Common myeloid progenitor, CD34-positive (primary cell): ENCODE data around the gene SORT1.

ENCODE experiments used
- CTCF ChIA-PET: fragments of 350-600 bp; sonication (Branson Sonifier 250); formaldehyde crosslinking; loops from one replicate; lab custom pipeline; 2021; ENCODE audit warnings: antibody characterized with exemption; lab: Charles Lee
- POLR2A ChIA-PET: fragments of 350-600 bp; sonication (Branson Sonifier 250); formaldehyde crosslinking; loops from one replicate; lab custom pipeline; 2021; ENCODE audit warnings: antibody characterized with exemption; lab: Charles Lee
- DNase-seq, 3 donors: peaks; one replicate each; pipeline versions ENCODE4 v3.0.0 to v3.0.0-alpha.2; 2013
- H3K27ac ChIP-seq, 2 experiments: 1 replicate in 1 of 2; 2 replicates in 1 of 2; pipeline ENCODE4 v1.7.0; 2013; ENCODE audit warnings: inconsistent platforms in 2 of 2, low read length in 2 of 2, mild to moderate bottlenecking in 2 of 2, low read depth in 1 of 2, moderate library complexity in 1 of 2; ENCODE audit not compliant: severe bottlenecking in 2 of 2, insufficient read depth in 1 of 2, poor library complexity in 1 of 2
- H3K27me3 ChIP-seq, 5 experiments: replicated peaks in 2 of 5; 1 replicate in 3 of 5; 2 replicates in 2 of 5; pipeline versions ENCODE4 v1.6.1 to v1.7.0; 2013; ENCODE audit warnings: low read length in 4 of 5, mild to moderate bottlenecking in 2 of 5, moderate library complexity in 2 of 5, inconsistent platforms in 1 of 5; ENCODE audit not compliant: insufficient read depth in 5 of 5, control insufficient read depth in 4 of 5
- H3K36me3 ChIP-seq, 4 experiments: 1 replicate in 2 of 4; 2 replicates in 2 of 4; pipeline versions ENCODE4 v1.6.1 to v1.7.0; 2013; ENCODE audit warnings: low read length in 3 of 4, control low read depth in 1 of 4, mild to moderate bottlenecking in 1 of 4; ENCODE audit not compliant: control insufficient read depth in 4 of 4, insufficient read depth in 4 of 4
- H3K4me1 ChIP-seq, 4 experiments: 1 replicate in 3 of 4; 2 replicates in 1 of 4; pipeline versions ENCODE4 v1.6.1 to v1.7.1; 2013; ENCODE audit warnings: low read length in 3 of 4, mild to moderate bottlenecking in 3 of 4, control low read depth in 1 of 4, inconsistent platforms in 1 of 4, moderate library complexity in 1 of 4; ENCODE audit not compliant: control insufficient read depth in 4 of 4, insufficient read depth in 4 of 4; ENCODE audit errors: control extremely low read depth in 1 of 4
- H3K4me3 ChIP-seq, 7 experiments: 1 replicate in 4 of 7; 2 replicates in 3 of 7; pipeline versions ENCODE4 v1.5.1 to v1.7.0; 2013; ENCODE audit warnings: mild to moderate bottlenecking in 7 of 7, low read length in 6 of 7, moderate library complexity in 6 of 7, inconsistent platforms in 2 of 7, low read depth in 2 of 7, control low read depth in 1 of 7; ENCODE audit not compliant: insufficient read depth in 4 of 7, control insufficient read depth in 1 of 7; ENCODE audit errors: extremely low read depth in 1 of 7
- H3K9me3 ChIP-seq, 5 experiments: 1 replicate in 4 of 5; 2 replicates in 1 of 5; pipeline versions ENCODE4 v1.6.1 to v1.7.1; 2013; ENCODE audit warnings: low read length in 4 of 5, mild to moderate bottlenecking in 2 of 5, inconsistent platforms in 1 of 5, low read depth in 1 of 5, moderate library complexity in 1 of 5; ENCODE audit not compliant: control insufficient read depth in 4 of 5, insufficient read depth in 2 of 5; ENCODE audit errors: control extremely low read depth in 1 of 5
- WGBS: methylation state at CpG from one replicate; pipeline ENCODE4 v1.1.5; 2013; ENCODE audit not compliant: insufficient coverage; 5-methylcytosine and 5-hydroxymethylcytosine counted together

SORT1 gene

GRCh38 chr1:109394591-109395281 lies 3.0 kb downstream of the SORT1 start:
- POLR2A ChIA-PET: interaction anchor here (1.3 kb wide), 1 partner anchor 181 kb away, joined by 4 read pairs; the partner anchor contains the start of gene SARS1
- CTCF ChIA-PET: interaction anchor here (2.1 kb wide), 1 partner anchor 117 kb away, joined by 11 read pairs; no protein-coding TSS in a partner anchor
- Histone ChIP-seq H3K4me3 (no peak overlapping the region), H3K4me1 (peaks cover 23 to 77% (median 35%) of the 10 kb centered on the region in 4 experiments), H3K27me3 (peaks cover 0 to 23% (median 6%) of the 10 kb centered on the region in 5 experiments), H3K27ac (peak overlapping the region in 1 of 2 experiments; percentile 47), H3K9me3 (no peaks in the 10 kb centered on the region), H3K36me3 (no peaks in the 10 kb centered on the region)
- 100% methylated on average over 1 of the region's 5 CpGs for WGBS
- DNase-seq: no peak

GRCh38 chr1:109393617-109394233 lies 4.0 kb downstream of the SORT1 start:
- Histone ChIP-seq H3K27me3 (peaks cover 0 to 21% (median 6%) of the 10 kb centered on the region in 5 experiments), H3K4me1 (peaks cover 23 to 87% (median 40%) of the 10 kb centered on the region in 4 experiments), H3K27ac (peak overlapping the region in 1 of 2 experiments; percentile 71), H3K36me3 (no peaks in the 10 kb centered on the region), H3K9me3 (no peaks in the 10 kb centered on the region), H3K4me3 (no peak overlapping the region)
- POLR2A ChIA-PET: interaction anchor here (1.3 kb wide), 1 partner anchor 180 kb away, joined by 4 read pairs; the partner anchor contains the start of gene SARS1
- DNase-seq: no peak
- CTCF ChIA-PET: interaction anchor here (2.1 kb wide), 1 partner anchor 116 kb away, joined by 11 read pairs; no protein-coding TSS in a partner anchor
- WGBS: no CpG with 5 or more reads among the region's 2 CpGs

- no peak for DNase-seq
- H3K4me1 ChIP-seq: peaks cover 23 to 84% (median 34%) of the 10 kb centered on the region in 4 experiments
- no peaks in the 10 kb centered on the region for H3K9me3 ChIP-seq
- H3K27ac ChIP-seq: peak overlapping the region in 1 of 2 experiments; percentile 71
- H3K36me3 ChIP-seq: no peaks in the 10 kb centered on the region
- POLR2A ChIA-PET: interaction anchor here (1.3 kb wide), 1 partner anchor 179 kb away, joined by 4 read pairs; the partner anchor contains the start of gene SARS1
- H3K4me3 ChIP-seq: no peak overlapping the region
- WGBS: 38% methylated on average over 7 of the region's 10 CpGs
- peaks cover 0 to 15% (median 6%) of the 10 kb centered on the region in 5 experiments for H3K27me3 ChIP-seq
- CTCF ChIA-PET: interaction anchor here (2.1 kb wide), 1 partner anchor 115 kb away, joined by 11 read pairs; no protein-coding TSS in a partner anchor
Measured at GRCh38 chr1:109392788-109393616, 4.7 kb downstream of the SORT1 start.

- Histone ChIP-seq H3K4me1 (peaks cover 23 to 84% (median 32%) of the 10 kb centered on the region in 4 experiments), H3K27ac (peak overlapping the region in 1 of 2 experiments; percentile 76), H3K27me3 (peaks cover 0 to 14% (median 6%) of the 10 kb centered on the region in 5 experiments), H3K9me3 (no peaks in the 10 kb centered on the region), H3K36me3 (no peaks in the 10 kb centered on the region), H3K4me3 (no peak overlapping the region)
- ChIA-PET POLR2A (no interaction called here), CTCF (interaction anchor here (1.1 to 6.1 kb wide), 3 partner anchors 114 to 127 kb away, joined by 3 to 25 read pairs (median 11); no protein-coding TSS in a partner anchor)
- DNase-seq: no peak
- 76% methylated on average over 4 of the region's 4 CpGs for WGBS
Measured at GRCh38 chr1:109392037-109392787, 5.5 kb downstream of the SORT1 start.

- no peaks in the 10 kb centered on the region for H3K36me3 ChIP-seq
- ChIA-PET CTCF (interaction anchor here (0.9 to 6.1 kb wide), 4 partner anchors 10 to 128 kb away, joined by 3 to 25 read pairs (median 4); no protein-coding TSS in a partner anchor), POLR2A (no interaction called here)
- peaks cover 0 to 9% (median 5%) of the 10 kb centered on the region in 5 experiments for H3K27me3 ChIP-seq
- peaks cover 19 to 78% (median 27%) of the 10 kb centered on the region in 4 experiments for H3K4me1 ChIP-seq
- H3K27ac ChIP-seq: peak overlapping the region in 1 of 2 experiments; percentile 76
- no peaks in the 10 kb centered on the region for H3K9me3 ChIP-seq
- no peak for DNase-seq
- H3K4me3 ChIP-seq: peak overlapping the region in 3 of 7 experiments; percentile 12 to 38 (median 16)
Measured at GRCh38 chr1:109391626-109392025, 6.1 kb downstream of the SORT1 start.

GRCh38 chr1:109391157-109391556 lies 6.6 kb downstream of the SORT1 start:
- Histone ChIP-seq H3K4me1 (peaks cover 15 to 73% (median 22%) of the 10 kb centered on the region in 4 experiments), H3K9me3 (no peaks in the 10 kb centered on the region), H3K27me3 (peaks cover 0 to 4% (median under 1%) of the 10 kb centered on the region in 5 experiments), H3K27ac (peak overlapping the region in 1 of 2 experiments; percentile 76), H3K36me3 (no peaks in the 10 kb centered on the region), H3K4me3 (peak overlapping the region in 3 of 7 experiments; percentile 12 to 38 (median 16))
- no peak for DNase-seq
- ChIA-PET CTCF (interaction anchor here (0.9 to 6.1 kb wide), 5 partner anchors 8 to 127 kb away, joined by 3 to 25 read pairs (median 4); no protein-coding TSS in a partner anchor), POLR2A (no interaction called here)
- WGBS: no CpG with 5 or more reads among the region's 3 CpGs
